Activated CD4-positive, alpha-beta T cell treated with anti-CD3 and anti-CD28 coated beads, Interleukin-2, Interleukin-6, amounts not matched to agents 100 ng/mL and 50 ng/mL, durations not matched to agents 16 hours and 8 hours (primary cell): ENCODE results near the gene SHROOM1.
"Not testable (repeated sequence)": the region's sequence is repeated elsewhere in the genome, so short reads cannot be mapped to it uniquely, and the experiment has no call there.

Experiments used
- DNase-seq: peaks from one replicate; pipeline ENCODE4 v3.0.0-alpha.2; 2020

Gene SHROOM1, protein sequence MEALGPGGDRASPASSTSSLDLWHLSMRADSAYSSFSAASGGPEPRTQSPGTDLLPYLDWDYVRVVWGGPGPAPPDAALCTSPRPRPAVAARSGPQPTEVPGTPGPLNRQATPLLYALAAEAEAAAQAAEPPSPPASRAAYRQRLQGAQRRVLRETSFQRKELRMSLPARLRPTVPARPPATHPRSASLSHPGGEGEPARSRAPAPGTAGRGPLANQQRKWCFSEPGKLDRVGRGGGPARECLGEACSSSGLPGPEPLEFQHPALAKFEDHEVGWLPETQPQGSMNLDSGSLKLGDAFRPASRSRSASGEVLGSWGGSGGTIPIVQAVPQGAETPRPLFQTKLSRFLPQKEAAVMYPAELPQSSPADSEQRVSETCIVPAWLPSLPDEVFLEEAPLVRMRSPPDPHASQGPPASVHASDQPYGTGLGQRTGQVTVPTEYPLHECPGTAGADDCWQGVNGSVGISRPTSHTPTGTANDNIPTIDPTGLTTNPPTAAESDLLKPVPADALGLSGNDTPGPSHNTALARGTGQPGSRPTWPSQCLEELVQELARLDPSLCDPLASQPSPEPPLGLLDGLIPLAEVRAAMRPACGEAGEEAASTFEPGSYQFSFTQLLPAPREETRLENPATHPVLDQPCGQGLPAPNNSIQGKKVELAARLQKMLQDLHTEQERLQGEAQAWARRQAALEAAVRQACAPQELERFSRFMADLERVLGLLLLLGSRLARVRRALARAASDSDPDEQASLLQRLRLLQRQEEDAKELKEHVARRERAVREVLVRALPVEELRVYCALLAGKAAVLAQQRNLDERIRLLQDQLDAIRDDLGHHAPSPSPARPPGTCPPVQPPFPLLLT

GRCh38 chr5:132830436-132831094, at the start of gene SHROOM1:
TSS of gene SHROOM1 (minus strand) at chr5:132830647. CDS start at chr5:132826140, 4,507 bp downstream.
- DNase-seq: peak; percentile 28

- DNase-seq: no peak
Measured at GRCh38 chr5:132877938-132878337, 47.5 kb upstream of the SHROOM1 start.

GRCh38 chr5:132877466-132877865, 47.0 kb upstream of the SHROOM1 start:
- no peak for DNase-seq

GRCh38 chr5:132876020-132876759, 45.7 kb upstream of the SHROOM1 start:
- DNase-seq: no peak

DNA sequence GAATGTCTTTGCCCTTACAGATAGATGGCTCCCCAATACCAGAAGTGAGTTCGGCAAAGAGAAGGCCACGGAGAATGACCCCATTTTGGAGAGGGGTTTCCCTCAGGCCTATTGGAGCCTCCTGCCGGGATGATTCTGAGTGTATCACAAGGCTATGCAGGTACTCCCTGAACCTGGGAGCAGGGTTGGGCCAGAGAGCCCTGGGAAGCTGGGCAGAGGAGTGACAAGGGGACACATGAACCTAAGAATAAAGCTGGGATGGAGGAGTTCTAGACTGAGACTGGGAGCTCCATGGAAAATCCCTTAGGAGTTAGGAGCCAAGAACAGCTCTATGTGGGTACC, 43.5 kb upstream of the SHROOM1 start:
- DNase-seq: no peak

DNA sequence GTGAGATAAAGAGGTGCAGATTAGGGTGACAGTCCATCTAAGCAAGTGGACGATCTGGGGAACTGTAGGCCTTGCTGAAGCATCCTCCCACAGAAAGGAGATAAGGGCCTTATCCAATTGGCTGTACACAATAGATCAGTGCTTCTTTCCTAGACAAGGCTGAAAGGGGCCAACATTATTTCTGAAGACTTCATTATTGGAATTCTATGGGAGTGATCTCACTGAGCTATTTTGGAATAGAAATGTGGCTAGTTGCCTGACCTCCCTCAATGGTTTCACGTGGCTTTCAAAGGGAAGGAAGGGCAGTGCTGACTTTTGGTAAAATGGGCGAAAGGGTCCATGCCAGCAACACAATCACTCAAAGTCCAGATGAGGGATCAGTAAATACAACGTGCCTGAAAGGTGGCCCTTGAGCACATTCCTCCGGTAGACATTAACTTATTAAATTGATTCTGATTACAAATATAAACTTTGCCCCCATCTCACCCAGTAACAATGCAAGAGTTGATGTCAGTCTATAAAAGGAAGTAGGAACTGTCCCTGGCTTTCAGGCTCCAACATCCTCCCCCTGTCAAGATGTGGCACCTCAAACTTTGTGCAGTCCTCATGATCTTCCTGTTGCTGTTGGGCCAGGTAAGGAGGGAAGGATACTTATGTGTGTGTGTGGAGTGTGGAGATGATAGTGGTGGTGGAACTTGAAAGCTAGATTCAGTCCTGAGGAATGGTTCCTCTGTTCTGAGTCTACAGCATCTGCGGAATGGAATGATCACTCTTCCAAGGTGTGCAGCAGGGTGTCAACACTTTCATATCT, 42.9 kb upstream of the SHROOM1 start, which contains the start of gene LEAP2:
Gene LEAP2, plus strand, starts transcription at position 550 of the 811 bp plus-strand sequence. Its CDS starts 27 bp downstream, at position 577.
- no peak for DNase-seq

GRCh38 chr5:132872788-132873118, 42.3 kb upstream of the SHROOM1 start:
- DNase-seq: no peak

DNA sequence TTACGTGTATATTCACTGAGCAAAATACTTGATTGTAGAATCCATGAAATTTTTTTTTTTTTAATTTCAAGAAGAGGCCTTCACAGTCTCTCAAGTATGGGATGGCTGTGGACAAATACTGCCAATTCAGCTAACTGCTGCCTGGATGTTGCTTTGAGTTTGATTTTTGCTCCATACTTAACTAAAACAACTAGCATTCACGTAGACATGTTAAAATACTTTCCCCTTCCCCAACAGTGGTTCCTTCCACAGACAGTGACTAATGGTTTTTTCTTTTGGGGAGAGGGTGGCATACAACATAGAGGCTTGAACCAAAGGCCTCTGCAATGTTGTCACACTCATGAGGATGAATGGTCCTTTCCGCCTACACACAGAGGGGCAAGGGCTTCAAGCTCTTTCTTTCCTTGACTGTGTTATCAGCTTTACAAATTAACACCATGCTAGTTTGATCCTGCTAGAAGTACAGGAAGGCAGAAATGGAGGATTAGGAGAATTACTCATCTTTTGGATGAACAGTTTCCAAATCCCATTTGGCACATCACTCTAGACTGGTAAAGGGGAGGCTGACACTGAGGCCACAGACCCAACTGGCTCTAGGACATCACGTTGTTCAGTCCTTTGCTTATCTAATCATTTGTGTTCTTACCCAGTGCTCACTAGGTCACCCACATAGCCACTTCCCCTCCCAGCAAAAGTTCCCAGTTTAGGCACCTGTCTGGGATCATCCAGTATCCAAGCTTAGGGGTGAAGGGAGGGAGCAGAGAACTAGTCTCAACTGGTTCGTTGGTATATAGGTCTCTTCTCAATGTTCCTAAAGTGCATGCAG, 41.2 kb upstream of the SHROOM1 start:
- DNase-seq: no peak

DNA sequence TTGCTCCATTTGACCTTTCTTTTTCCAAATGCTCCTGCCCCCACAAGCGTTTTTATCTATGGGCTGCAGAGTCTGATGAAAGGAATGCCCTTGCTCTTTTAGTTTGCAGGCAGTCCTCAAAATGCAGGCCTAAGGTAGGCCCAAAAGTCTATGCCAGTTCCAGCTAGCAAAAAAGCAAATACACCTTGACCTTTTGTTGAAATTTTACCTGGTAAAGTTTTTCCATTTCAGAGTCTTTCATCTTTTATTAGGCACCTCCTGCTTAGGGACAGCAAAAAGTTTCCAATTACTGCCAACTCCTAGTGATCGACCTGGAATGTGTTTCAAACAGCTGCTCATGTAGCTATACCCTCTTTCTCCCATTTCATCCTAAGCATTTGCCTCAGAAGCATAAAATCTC, 40.4 kb upstream of the SHROOM1 start:
- no peak for DNase-seq

GRCh38 chr5:132868754-132869153, 38.3 kb upstream of the SHROOM1 start:
- DNase-seq: no peak

DNA sequence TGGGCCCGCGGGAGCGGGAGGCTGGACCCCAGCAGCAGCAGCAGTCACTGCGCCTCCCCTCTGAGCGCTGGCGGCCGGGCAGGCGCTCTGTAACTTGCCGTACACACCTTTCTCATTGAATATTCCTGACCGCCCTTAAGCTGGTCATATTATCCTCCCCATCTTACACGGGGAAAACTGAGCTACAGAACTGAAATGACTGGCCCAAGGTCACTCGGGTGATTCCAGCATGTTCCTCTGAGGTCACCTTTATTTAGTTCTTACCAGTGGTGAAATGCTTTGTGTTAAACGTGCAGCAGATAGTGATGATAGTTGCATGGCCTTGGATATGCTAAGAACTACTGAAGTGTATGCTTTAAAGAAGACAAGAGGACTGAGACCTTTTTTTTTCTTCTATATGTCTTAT, 36.6 kb upstream of the SHROOM1 start:
- DNase-seq: no peak

- DNase-seq: peak; percentile 98
Measured at GRCh38 chr5:132866342-132867045, 36.0 kb upstream of the SHROOM1 start, which contains the start of the genes GDF9 and UQCRQ. TSS of gene GDF9 (minus strand) at chr5:132866469. CDS start at chr5:132864533, 1,936 bp downstream. TSS of gene UQCRQ (plus strand) at chr5:132866642. CDS start at chr5:132866882, 240 bp downstream.

DNA sequence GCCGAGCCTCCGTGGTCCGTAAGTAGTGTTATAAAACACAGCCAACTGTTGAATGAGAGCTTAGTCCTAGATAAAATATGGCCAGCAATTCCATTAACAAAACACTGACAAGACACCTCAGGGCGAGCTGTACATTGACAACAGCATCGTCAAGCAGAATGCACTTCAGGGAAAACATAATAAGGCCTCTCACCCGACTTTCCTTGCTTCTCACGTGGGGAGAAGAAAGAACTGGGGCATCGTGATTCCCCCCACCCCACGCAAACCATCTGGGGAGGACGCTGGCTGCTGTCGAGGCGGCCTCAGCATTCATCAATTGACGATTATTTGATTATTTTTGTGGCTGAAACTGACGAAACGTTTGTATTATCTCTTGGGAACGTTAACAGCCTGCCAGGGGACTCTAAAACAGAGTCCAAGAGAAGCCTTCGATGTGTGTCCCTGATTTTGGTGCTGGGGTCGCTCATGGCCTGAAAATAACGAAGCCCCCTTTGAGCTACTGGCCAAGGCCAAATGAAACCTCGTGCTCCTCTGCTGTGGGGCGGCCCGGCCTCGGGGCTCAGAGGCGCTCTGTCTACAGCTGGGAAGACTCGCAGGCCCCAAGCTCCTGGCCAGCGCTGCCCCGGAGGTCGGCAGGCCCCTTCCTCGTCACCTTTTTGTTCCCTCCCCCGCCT, 35.4 kb upstream of the SHROOM1 start:
- no peak for DNase-seq

GRCh38 chr5:132860742-132861141, 30.3 kb upstream of the SHROOM1 start:
- no peak for DNase-seq

DNA sequence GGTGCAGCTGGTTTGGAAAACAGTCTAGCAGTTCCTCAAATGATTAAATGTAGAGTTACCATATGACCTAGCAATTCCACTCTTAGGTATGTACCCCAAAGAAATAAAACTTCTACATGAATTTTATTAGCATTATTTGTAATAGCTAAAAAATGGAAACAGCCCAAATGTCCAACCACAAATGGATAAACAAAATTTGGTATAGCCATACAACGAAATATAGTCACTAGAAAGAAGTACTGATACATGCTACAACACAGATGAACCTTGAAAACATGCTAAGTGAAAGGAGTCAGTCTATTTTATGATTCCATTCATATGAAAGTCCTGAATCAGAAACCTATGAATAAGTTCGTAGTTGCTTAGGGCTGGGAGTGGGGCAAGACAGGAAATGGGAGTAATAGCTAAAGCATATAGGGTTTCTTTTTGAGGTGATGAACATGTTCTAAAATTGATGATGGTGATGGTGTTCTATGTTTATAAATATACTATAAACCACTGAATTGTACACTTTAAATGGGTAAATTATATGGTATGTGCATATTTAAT, 29.5 kb upstream of the SHROOM1 start:
- DNase-seq: no peak

GRCh38 chr5:132856011-132856410, 25.6 kb upstream of the SHROOM1 start:
- DNase-seq: no peak

DNA sequence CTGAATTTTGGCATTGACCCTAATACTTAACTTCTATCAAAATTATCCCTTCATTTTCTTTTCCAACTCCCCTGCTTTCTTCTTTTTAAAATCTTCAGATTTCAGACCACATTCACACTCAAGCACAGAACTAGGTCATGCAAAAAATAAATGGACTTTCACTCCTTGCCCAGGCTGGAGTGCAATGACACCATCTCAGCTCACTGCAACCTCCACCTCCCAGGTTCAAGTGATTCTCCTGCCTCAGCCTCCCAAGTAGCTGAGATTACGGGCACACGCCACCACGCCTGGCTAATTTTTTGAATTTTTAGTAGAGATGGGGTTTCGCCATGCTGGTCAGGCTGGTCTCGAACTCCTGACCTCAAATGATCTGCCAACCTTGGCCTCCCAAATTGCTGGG, 24.5 kb upstream of the SHROOM1 start:
- not testable (repeated sequence) for DNase-seq

GRCh38 chr5:132854301-132854700, 23.9 kb upstream of the SHROOM1 start:
- no peak for DNase-seq

DNA sequence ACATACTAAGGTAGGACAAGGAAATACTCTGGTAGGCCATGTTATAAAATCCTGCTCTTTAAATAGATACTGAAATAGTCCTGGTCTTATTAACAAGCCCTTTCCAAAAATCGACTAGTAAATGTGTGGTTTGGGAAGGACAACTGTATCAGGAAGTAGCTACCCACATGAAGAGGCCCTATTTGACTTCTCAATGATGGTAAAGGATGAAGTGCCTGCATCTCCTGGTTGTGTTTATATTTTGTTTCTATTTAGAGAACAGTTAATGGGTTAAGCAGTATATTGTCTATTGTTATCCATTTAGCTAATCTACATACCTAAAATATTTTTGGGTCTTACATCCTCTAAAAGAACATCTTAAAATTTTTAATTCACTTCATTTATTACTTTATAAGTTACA, 23.3 kb upstream of the SHROOM1 start:
- DNase-seq: no peak
